Endothelial cell of umbilical vein (primary cell): ENCODE results near the gene NOX1. TPM values are rescaled to one million over a fixed set of nuclear protein-coding genes. Genes with fewer than 3 reads are reported as not detected.

Source experiments
- BruUV-seq: library from RNA; stranded (reverse); fragments of 400-500 nt; replicated peaks from 2 replicates; lab custom pipeline; 2021; lab: Mats Ljungman, UMichigan
- CTCF ChIA-PET: fragments of 300-600, 350-600 bp; sonication (Branson Sonifier 250); formaldehyde crosslinking; loops from one replicate; lab custom pipeline; 2021; ENCODE audit warnings: antibody characterized with exemption, inconsistent platforms; lab: Charles Lee
- POLR2A ChIA-PET: fragments of 300-600, 350-600 bp; sonication (Branson Sonifier 250); formaldehyde crosslinking; loops from one replicate; lab custom pipeline; 2021; ENCODE audit warnings: antibody characterized with exemption, inconsistent platforms; lab: Charles Lee
- DNase-seq: peaks from one replicate; pipeline ENCODE4 v3.0.0-alpha.2; 2011; ENCODE audit warnings: low read depth, low spot score
- FAIRE-seq: peaks from 2 replicates; lab custom pipeline; 2011; peaks lifted over from hg19 to GRCh38; lab: Jason Lieb, UNC
- H2AFZ ChIP-seq: 2 replicates; pipeline ENCODE4 v1.6.0; 2012; ENCODE audit warnings: low read depth, low read length, control low read depth, inconsistent platforms
- H3K27ac ChIP-seq: 2 replicates; pipeline ENCODE4 v1.5.1; 2011; ENCODE audit warnings: low read depth, mild to moderate bottlenecking, control low read depth, low read length, moderate library complexity; ENCODE audit not compliant: insufficient read depth
- H3K27me3 ChIP-seq, 2 experiments: 2 replicates each; pipeline versions ENCODE4 v1.6.0 to v1.6.1; 2011; ENCODE audit warnings: low read length in 2 of 2, mixed read lengths in 1 of 2; ENCODE audit not compliant: control insufficient read depth in 2 of 2, insufficient read depth in 2 of 2
- H3K36me3 ChIP-seq, 2 experiments: 2 replicates in 1 of 2; 3 replicates in 1 of 2; pipeline ENCODE4 v1.5.1; 2011; ENCODE audit warnings: low read length in 2 of 2, mild to moderate bottlenecking in 1 of 2, moderate library complexity in 1 of 2; ENCODE audit not compliant: control insufficient read depth in 2 of 2, insufficient read depth in 2 of 2; ENCODE audit errors: extremely low read depth in 1 of 2
- H3K4me1 ChIP-seq: 3 replicates; pipeline ENCODE4 v1.5.1; 2011; ENCODE audit warnings: mild to moderate bottlenecking, low read length; ENCODE audit not compliant: control insufficient read depth, insufficient read depth; ENCODE audit errors: extremely low read depth
- H3K4me2 ChIP-seq: 2 replicates; pipeline ENCODE4 v1.6.1; 2011; ENCODE audit warnings: low read length, control low read depth, mixed read lengths; ENCODE audit not compliant: insufficient read depth
- H3K4me3 ChIP-seq, 3 experiments: fragments of 200-600 bp in 1 of 3; sonication (generic), shearing (Covaris generic) in 1 of 3; replicated peaks in 1 of 3; 2 replicates each; pipeline ENCODE4 v1.5.1; 2011 to 2016; ENCODE audit warnings: control low read depth in 3 of 3, low read length in 3 of 3, mild to moderate bottlenecking in 2 of 3, inconsistent platforms in 1 of 3, low read depth in 1 of 3, moderate library complexity in 1 of 3; ENCODE audit not compliant: insufficient read depth in 1 of 3
- H3K79me2 ChIP-seq: 2 replicates; pipeline ENCODE4 v1.6.0; 2012; ENCODE audit warnings: low read length, inconsistent platforms; ENCODE audit not compliant: control insufficient read depth, insufficient read depth
- H3K9ac ChIP-seq: replicated peaks from 2 replicates; pipeline ENCODE3; 2011; ENCODE audit warnings: low read length, control low read depth; ENCODE audit not compliant: insufficient read depth; ENCODE audit errors: extremely low read depth
- H3K9me1 ChIP-seq: replicated peaks from 3 replicates; pipeline ENCODE4 v1.6.0; 2011; ENCODE audit warnings: mild to moderate bottlenecking, low read length; ENCODE audit not compliant: control insufficient read depth, insufficient read depth; ENCODE audit errors: extremely low read depth
- H3K9me3 ChIP-seq: replicated peaks from 2 replicates; pipeline ENCODE4 v1.5.1; 2012; ENCODE audit warnings: low read length, inconsistent platforms; ENCODE audit not compliant: control insufficient read depth, insufficient read depth
- H4K20me1 ChIP-seq: replicated peaks from 2 replicates; pipeline ENCODE3; 2011; ENCODE audit warnings: mild to moderate bottlenecking, low read length; ENCODE audit not compliant: control insufficient read depth, insufficient read depth; ENCODE audit errors: extremely low read depth
- CTCF ChIP-seq, 2 donors: IDR thresholded peaks; 1 replicate in 1 of 2; 2 replicates in 1 of 2; pipeline ENCODE4 v1.5.1; 2011; ENCODE audit warnings: low read length in 2 of 2, mild to moderate bottlenecking in 2 of 2, moderate library complexity in 2 of 2, control low read depth in 1 of 2, inconsistent platforms in 1 of 2, low read depth in 1 of 2; ENCODE audit not compliant: insufficient read depth in 1 of 2; ENCODE audit errors: extremely low read depth in 1 of 2
- EZH2 ChIP-seq: IDR thresholded peaks from 2 replicates; pipeline ENCODE4 v1.6.1; 2012; ENCODE audit warnings: borderline replicate concordance, low read depth, mild to moderate bottlenecking, moderate library complexity, low read length, inconsistent platforms; ENCODE audit not compliant: severe bottlenecking
- FOS ChIP-seq: IDR thresholded peaks from 2 replicates; pipeline ENCODE4 v1.6.1; 2011; ENCODE audit warnings: mild to moderate bottlenecking, low read length, moderate library complexity, borderline replicate concordance; ENCODE audit not compliant: insufficient read depth
- GATA2 ChIP-seq: IDR thresholded peaks from 2 replicates; pipeline ENCODE4 v1.7.0; 2011; ENCODE audit warnings: low read depth, mild to moderate bottlenecking, moderate library complexity, mixed read lengths, low read length; ENCODE audit not compliant: insufficient read length, insufficient read depth
- JUN ChIP-seq: IDR thresholded peaks from 2 replicates; pipeline ENCODE4 v1.6.1; 2011; ENCODE audit warnings: borderline replicate concordance, low read depth; ENCODE audit not compliant: insufficient read length, insufficient read depth
- MAX ChIP-seq: IDR thresholded peaks from 2 replicates; pipeline ENCODE4 v1.6.1; 2011; ENCODE audit not compliant: insufficient read depth, insufficient read length
- MYC ChIP-seq: IDR thresholded peaks from one replicate; pipeline ENCODE4 v1.6.1; 2011; ENCODE audit warnings: mild to moderate bottlenecking, low read depth, low read length
- POLR2A ChIP-seq: IDR thresholded peaks from 2 replicates; pipeline ENCODE4 v1.6.1; 2012; ENCODE audit warnings: low read depth, mild to moderate bottlenecking, control low read depth, low read length
- POLR2AphosphoS5 ChIP-seq: IDR thresholded peaks from 2 replicates; pipeline ENCODE4 v1.6.1; 2012; ENCODE audit warnings: low read depth, mild to moderate bottlenecking, control low read depth, low read length, moderate library complexity; ENCODE audit not compliant: insufficient read depth
- dilution Hi-C: fragments of 300-500 bp; cut with MboI; formaldehyde crosslinking; loops from one replicate; pipeline ENCODE4 v1.15.0; 2019; ENCODE audit warnings: low sequenced_read_pairs; ENCODE audit not compliant: extremely low pct_ligation_motif_present
- intact Hi-C: fragments of 100-400 bp; cut with micrococcal nuclease; formaldehyde crosslinking; loops from one replicate; pipeline ENCODE4 v1.10.0; 2022
- polyA plus RNA-seq, 4 experiments: library from polyadenylated mRNA; depleted of rRNA in 3 of 4; stranded (reverse) in 3 of 4; unstranded in 1 of 4; fragments of >200 nt; gene quantifications; 2 replicates each; pipeline versions ENCODE4 v1.2.1 to v1.2.3, GENCODE V29; 2011 to 2012; ENCODE audit warnings: missing spikeins in 1 of 4
- total RNA-seq: library from RNA; stranded (reverse); gene quantifications from 2 replicates; pipeline ENCODE4 v1.2.3, GENCODE V29; 2021

The NOX1 gene
- total and polyA plus RNA-seq, 2 donors (not counting 3 experiments of a cell fraction or from before 2014, with no cell fraction given): not detected

DNA sequence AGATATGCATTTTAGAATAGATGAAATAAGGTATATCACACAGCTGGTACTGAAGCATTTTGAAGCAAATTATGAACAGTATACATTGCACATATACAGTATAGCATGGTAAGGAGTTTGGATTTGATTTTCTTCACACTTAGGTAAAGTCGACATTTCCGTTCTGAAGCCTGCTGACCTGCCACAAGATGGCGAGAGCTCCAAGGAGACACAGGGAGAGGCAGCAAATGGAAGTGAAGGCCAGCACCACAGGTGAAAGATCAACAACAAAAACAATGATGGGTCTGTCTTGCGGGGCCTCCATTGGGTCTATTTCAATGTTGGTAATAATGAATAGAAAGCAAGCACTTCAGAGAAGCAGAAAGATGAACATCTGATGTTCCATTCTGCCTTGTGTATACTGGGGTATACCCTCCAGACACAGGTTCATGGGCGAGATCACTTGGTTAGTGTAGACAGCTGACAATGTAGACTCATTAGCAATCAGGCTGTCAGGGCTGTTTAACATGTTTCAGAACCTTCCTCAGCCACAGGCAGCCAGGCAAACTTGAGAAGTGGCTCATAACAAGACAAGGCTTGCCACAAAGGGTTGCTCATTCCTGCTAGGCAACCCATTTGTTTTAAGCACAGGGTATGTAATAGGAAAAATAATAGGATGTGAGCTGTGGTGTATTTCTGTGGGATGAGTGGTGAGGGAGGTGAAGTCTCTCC is 21.4 kb upstream of the NOX1 start:
- Histone ChIP-seq H3K9me3 (no peaks in the 10 kb centered on the region), H3K9me1 (no peaks in the 10 kb centered on the region), H4K20me1 (no peaks in the 10 kb centered on the region), H3K27ac (no peak overlapping the region), H3K36me3 (no peaks in the 10 kb centered on the region), H3K27me3 (no peaks in the 10 kb centered on the region), H3K4me2 (no peak overlapping the region), H3K9ac (no peak overlapping the region), H3K4me3 (no peak overlapping the region), H3K79me2 (no peaks in the 10 kb centered on the region), H2AFZ (peak overlapping the region; percentile 59), H3K4me1 (no peaks in the 10 kb centered on the region)
- dilution Hi-C loops: no loop called here
- FAIRE-seq: peak; percentile 91
- no TSS peak for BruUV-seq
- intact Hi-C loops: loop anchor here (1.0 to 10.0 kb wide), 3 partner anchors 129 to 311 kb away; partner anchors contain the start of gene CENPI
- POLR2A ChIA-PET: no interaction called here
- CTCF ChIA-PET: no interaction called here
- TF ChIP-seq JUN (no peak), POLR2A (no peak), CTCF (IDR thresholded peaks at IDR 0.05; ENCODE audit: extremely low read depth in 1 of 2, insufficient read depth in 1 of 2, low read depth in 1 of 2, low read length in 2 of 2) (peak; percentile 42 to 50)
- DNase-seq: peak; percentile 26

GRCh38 chrX:100883654-100884053 is 9.5 kb upstream of the NOX1 start:
- H2AFZ ChIP-seq: no peak overlapping the region
- ChIA-PET CTCF (interaction anchor here (0.7 to 1.4 kb wide), 3 partner anchors 13 to 243 kb away, joined by 3 read pairs; no protein-coding TSS in a partner anchor), POLR2A (no interaction called here)
- no peak for TF ChIP-seq JUN
- no peak for TF ChIP-seq POLR2AphosphoS5
- no peak for TF ChIP-seq MYC
- TF ChIP-seq GATA2: no peak
- no peak for TF ChIP-seq POLR2A
- no peak for TF ChIP-seq CTCF (IDR thresholded peaks at IDR 0.05; ENCODE audit: extremely low read depth in 1 of 2, insufficient read depth in 1 of 2, low read depth in 1 of 2, low read length in 2 of 2)
- no peak for TF ChIP-seq EZH2
- TF ChIP-seq MAX: no peak
- no peak for TF ChIP-seq FOS
- no peaks in the 10 kb centered on the region for H3K79me2 ChIP-seq
- H3K4me3 ChIP-seq: no peak overlapping the region
- peak overlapping the region; percentile 67 for H3K4me2 ChIP-seq
- H3K36me3 ChIP-seq: no peaks in the 10 kb centered on the region
- BruUV-seq: no TSS peak
- no peaks in the 10 kb centered on the region for H3K9me3 ChIP-seq
- FAIRE-seq: no peak
- peak; percentile 54 for DNase-seq
- no peaks in the 10 kb centered on the region for H4K20me1 ChIP-seq
- dilution Hi-C loops (no loop called here), intact Hi-C loops (no loop called here)
- no peaks in the 10 kb centered on the region for H3K27me3 ChIP-seq
- H3K4me1 ChIP-seq: peaks cover 20% of the 10 kb centered on the region
- H3K9me1 ChIP-seq: no peaks in the 10 kb centered on the region
- no peak overlapping the region for H3K9ac ChIP-seq
- H3K27ac ChIP-seq: peak overlapping the region; percentile 18
